H1 (cell line): ENCODE data around the gene TGFBR1. TPM values are rescaled to one million over a fixed set of nuclear protein-coding genes. Genes with fewer than 3 reads are reported as not detected.
A peak's percentile ranks its signal among the peaks of the same experiment; 100 is the strongest.

Experiments used
- CTCF ChIA-PET: fragments of 300-600 bp; sonication (Branson Sonifier 250); formaldehyde crosslinking; loops from one replicate; lab custom pipeline; 2021; ENCODE audit not compliant: partially characterized antibody; lab: Charles Lee
- POLR2A ChIA-PET: fragments of 300-600 bp; sonication (Branson Sonifier 250); formaldehyde crosslinking; loops from one replicate; lab custom pipeline; 2021; ENCODE audit warnings: inconsistent platforms; ENCODE audit not compliant: partially characterized antibody; lab: Charles Lee
- DNase-seq, 2 experiments: peaks; one replicate each; pipeline versions ENCODE4 v3.0.0 to v3.0.0-alpha.2; 2010 to 2022; ENCODE audit warnings: low spot score in 2 of 2, low read depth in 1 of 2, mixed read lengths in 1 of 2
- FAIRE-seq: peaks from 2 replicates; lab custom pipeline; 2011; peaks lifted over from hg19 to GRCh38; lab: Jason Lieb, UNC
- H2AFZ ChIP-seq: 2 replicates; pipeline ENCODE4 v1.8.1; 2012; ENCODE audit warnings: low read length, inconsistent platforms
- H2AK5ac ChIP-seq: 2 replicates; pipeline ENCODE4 v1.6.1; 2013; ENCODE audit warnings: low read depth, low read length
- H2BK120ac ChIP-seq: replicated peaks from 2 replicates; pipeline ENCODE3; 2013; ENCODE audit warnings: low read depth, low read length, inconsistent platforms
- H2BK12ac ChIP-seq: 2 replicates; pipeline ENCODE4 v1.6.1; 2013; ENCODE audit warnings: low read depth, low read length
- H2BK15ac ChIP-seq: 2 replicates; pipeline ENCODE4 v1.6.1; 2013; ENCODE audit warnings: low read length
- H2BK20ac ChIP-seq: 2 replicates; pipeline ENCODE4 v1.6.1; 2013; ENCODE audit warnings: low read length
- H2BK5ac ChIP-seq: 2 replicates; pipeline ENCODE4 v1.6.1; 2013; ENCODE audit warnings: low read depth, low read length
- H3K14ac ChIP-seq: 2 replicates; pipeline ENCODE4 v1.6.1; 2013; ENCODE audit warnings: inconsistent platforms; ENCODE audit not compliant: insufficient read length
- H3K18ac ChIP-seq: 2 replicates; pipeline ENCODE4 v1.6.1; 2013; ENCODE audit warnings: low read length; ENCODE audit errors: extremely low read depth
- H3K23ac ChIP-seq: 2 replicates; pipeline ENCODE4 v1.6.1; 2013; ENCODE audit warnings: inconsistent platforms; ENCODE audit not compliant: insufficient read length
- H3K23me2 ChIP-seq: 2 replicates; pipeline ENCODE4 v1.6.1; 2013; ENCODE audit warnings: low read depth, low read length
- H3K27ac ChIP-seq: 2 replicates; pipeline ENCODE4 v1.6.1; 2011; ENCODE audit warnings: low read depth, low read length, inconsistent platforms
- H3K27me3 ChIP-seq, 4 experiments: replicated peaks in 1 of 4; 1 replicate in 1 of 4; 2 replicates in 3 of 4; pipeline versions ENCODE4 v1.6.1 to v1.8.1; 2011 to 2013; ENCODE audit warnings: low read length in 3 of 4, mild to moderate bottlenecking in 3 of 4, inconsistent platforms in 2 of 4, mixed read lengths in 2 of 4, moderate library complexity in 1 of 4; ENCODE audit not compliant: control insufficient read depth in 3 of 4, insufficient read depth in 3 of 4; ENCODE audit errors: extremely low read depth in 1 of 4
- H3K36me3 ChIP-seq, 4 experiments: 2 replicates each; pipeline versions ENCODE4 v1.6.1 to v1.8.1; 2011 to 2013; ENCODE audit warnings: mild to moderate bottlenecking in 4 of 4, low read length in 3 of 4, moderate library complexity in 2 of 4, control low read depth in 1 of 4, inconsistent platforms in 1 of 4; ENCODE audit not compliant: insufficient read depth in 4 of 4, control insufficient read depth in 2 of 4
- H3K4ac ChIP-seq: replicated peaks from 2 replicates; pipeline ENCODE3; 2013; ENCODE audit warnings: low read length, low read depth, mixed read lengths, inconsistent platforms; ENCODE audit not compliant: insufficient read length
- H3K4me1 ChIP-seq, 4 experiments: replicated peaks in 1 of 4; 1 replicate in 1 of 4; 2 replicates in 3 of 4; pipeline versions ENCODE4 v1.6.1 to v1.8.1; 2011 to 2013; ENCODE audit warnings: low read length in 3 of 4, inconsistent platforms in 2 of 4, mixed read lengths in 1 of 4; ENCODE audit not compliant: insufficient read depth in 4 of 4, control insufficient read depth in 3 of 4
- H3K4me2 ChIP-seq, 2 experiments: 2 replicates each; pipeline versions ENCODE4 v1.6.1 to v1.8.1; 2011 to 2013; ENCODE audit warnings: low read depth in 2 of 2, low read length in 2 of 2, control low read depth in 1 of 2, inconsistent platforms in 1 of 2, mild to moderate bottlenecking in 1 of 2; ENCODE audit not compliant: insufficient read depth in 1 of 2
- H3K4me3 ChIP-seq, 4 experiments: fragments of 200-600, 300-600 bp in 1 of 4; sonication (generic), shearing (Covaris generic), sonication (Bioruptor Twin) in 1 of 4; 2 replicates each; pipeline versions ENCODE4 v1.5.1 to v1.8.1; 2011 to 2016; ENCODE audit warnings: low read length in 4 of 4, low read depth in 3 of 4, control low read depth in 2 of 4, inconsistent platforms in 2 of 4, mild to moderate bottlenecking in 2 of 4, mixed read lengths in 1 of 4, moderate library complexity in 1 of 4; ENCODE audit not compliant: insufficient read depth in 2 of 4; ENCODE audit errors: extremely low read depth in 1 of 4
- H3K56ac ChIP-seq: replicated peaks from 2 replicates; pipeline ENCODE3; 2013; ENCODE audit warnings: low read depth, mild to moderate bottlenecking, mixed read lengths, low read length, inconsistent platforms; ENCODE audit not compliant: insufficient read length
- H3K79me1 ChIP-seq: 2 replicates; pipeline ENCODE4 v1.6.1; 2013; ENCODE audit warnings: low read depth, low read length, control low read depth
- H3K79me2 ChIP-seq, 2 experiments: 2 replicates each; pipeline versions ENCODE4 v1.6.1 to v1.8.1; 2012 to 2013; ENCODE audit warnings: low read length in 2 of 2, mild to moderate bottlenecking in 2 of 2, inconsistent platforms in 1 of 2; ENCODE audit not compliant: insufficient read depth in 2 of 2, control insufficient read depth in 1 of 2
- H3K9ac ChIP-seq, 4 experiments: replicated peaks in 1 of 4; 1 replicate in 1 of 4; 2 replicates in 3 of 4; pipeline versions ENCODE4 v1.6.1 to v1.8.1; 2011 to 2013; ENCODE audit warnings: low read depth in 3 of 4, low read length in 3 of 4, control low read depth in 2 of 4, mild to moderate bottlenecking in 2 of 4, moderate library complexity in 2 of 4, inconsistent platforms in 1 of 4; ENCODE audit errors: extremely low read depth in 1 of 4
- H3K9me3 ChIP-seq, 2 experiments: 2 replicates each; pipeline versions ENCODE4 v1.6.1 to v1.8.1; 2012 to 2013; ENCODE audit warnings: mild to moderate bottlenecking in 2 of 2, moderate library complexity in 2 of 2, control low read depth in 1 of 2, inconsistent platforms in 1 of 2, low read depth in 1 of 2, low read length in 1 of 2, mixed read lengths in 1 of 2; ENCODE audit not compliant: insufficient read depth in 2 of 2
- H4K20me1 ChIP-seq, 2 experiments: replicated peaks in 1 of 2; 2 replicates each; pipeline versions ENCODE3 to v1.8.1; 2011 to 2013; ENCODE audit warnings: inconsistent platforms in 2 of 2, low read length in 2 of 2, mild to moderate bottlenecking in 1 of 2; ENCODE audit not compliant: insufficient read depth in 2 of 2, control insufficient read depth in 1 of 2
- H4K5ac ChIP-seq: 2 replicates; pipeline ENCODE4 v1.6.1; 2013; ENCODE audit warnings: low read length, low read depth, mixed read lengths, inconsistent platforms; ENCODE audit not compliant: insufficient read length
- H4K8ac ChIP-seq: 2 replicates; pipeline ENCODE4 v1.8.0; 2013; ENCODE audit warnings: mild to moderate bottlenecking, moderate library complexity, low read length, inconsistent platforms; ENCODE audit not compliant: insufficient read depth; ENCODE audit errors: extremely low read depth
- H4K91ac ChIP-seq: replicated peaks from 2 replicates; pipeline ENCODE3; 2013; ENCODE audit warnings: low read length, mixed read lengths, inconsistent platforms; ENCODE audit not compliant: insufficient read length
- FOSL1 ChIP-seq: IDR thresholded peaks from 2 replicates; pipeline ENCODE4 v1.6.1; 2011; ENCODE audit warnings: mild to moderate bottlenecking, low read depth, low read length, moderate library complexity; ENCODE audit not compliant: insufficient read depth
- KDM1A ChIP-seq: fragments of 200-600, 300-600 bp; sonication (generic); IDR thresholded peaks from 2 replicates; pipeline ENCODE4 v1.7.1; 2016; ENCODE audit warnings: mild to moderate bottlenecking, low read length, borderline replicate concordance
- WGBS, 2 experiments: shearing (Covaris generic) in 1 of 2; methylation state at CpG; one replicate each; pipeline versions ENCODE4 v1.1.6 to v1.1.7; 2013 to 2015; ENCODE audit warnings: low lambda C conversion rate in 2 of 2, mixed read lengths in 2 of 2, inconsistent platforms in 1 of 2, low coverage in 1 of 2, missing lambda C conversion rate in 1 of 2; ENCODE audit not compliant: insufficient replicate concordance in 2 of 2, insufficient coverage in 1 of 2, insufficient read length in 1 of 2; ENCODE audit errors: extremely low coverage in 1 of 2, missing lambda C conversion rate in 1 of 2; 5-methylcytosine and 5-hydroxymethylcytosine counted together
- polyA plus RNA-seq, 7 experiments: library from polyadenylated mRNA; depleted of rRNA in 3 of 7; stranded (reverse) in 5 of 7; unstranded in 2 of 7; fragments of >200 nt in 5 of 7; fragments of 200-250 nt in 2 of 7; gene quantifications; 1 replicate in 5 of 7; 2 replicates in 1 of 7; 4 replicates in 1 of 7; pipeline versions ENCODE4 v1.2.1 to v1.2.3, GENCODE V29; 2011 to 2013; ENCODE audit warnings: missing spikeins in 2 of 7, mixed read lengths in 2 of 7
- total RNA-seq: library from RNA; stranded (reverse); fragmentation: NEBNext Ultra II Directional; extraction: Animal tissue kit (Norgen Biotek cat#: 25700); gene quantifications from 2 replicates; pipeline ENCODE4 v1.2.1, GENCODE V29; 2021

TGFBR1 gene
- total and polyA plus RNA-seq, 2 of the 8 experiments (the other 6 are each of a cell fraction or from before 2014, with no cell fraction given) = 16.8 to 52.4 TPM

GRCh38 chr9:99178912-99179872 is 74.3 kb downstream of the TGFBR1 start:
- no peaks in the 10 kb centered on the region for H3K79me1 ChIP-seq
- H2BK20ac ChIP-seq = no peak overlapping the region
- no peak overlapping the region for H3K4me3 ChIP-seq
- H2BK5ac ChIP-seq = no peak overlapping the region
- DNase-seq (no peak), FAIRE-seq (no peak)
- no peaks in the 10 kb centered on the region for H3K36me3 ChIP-seq
- H3K4ac ChIP-seq = no peak overlapping the region
- no peak overlapping the region for H3K14ac ChIP-seq
- no peaks in the 10 kb centered on the region for H3K27me3 ChIP-seq
- POLR2A ChIA-PET = interaction anchor here (0.6 kb wide), 1 partner anchor 44 kb away, joined by 3 read pairs; no protein-coding TSS in a partner anchor
- H2BK15ac ChIP-seq = no peak overlapping the region
- 89% methylated on average over 17 of the region's 17 CpGs; no CpG with 5 or more reads in 1 of the 2 experiments for WGBS, 2 experiments
- TF ChIP-seq FOSL1 (no peak), KDM1A (0 out of 2 replicates have a peak, but pooled peaks have one; percentile 21)
- no peak overlapping the region for H3K9ac ChIP-seq
- 0 out of 2 replicates have a peak overlapping the region, but pooled peaks have one; percentile 9 for H2AFZ ChIP-seq
- H3K4me1 ChIP-seq = 0 out of 7 replicates have a peak, but pooled peaks cover 0 to 2% (median 0%) of the 10 kb centered on the region in 4 experiments
- no peak overlapping the region for H4K91ac ChIP-seq
- no peaks in the 10 kb centered on the region for H4K20me1 ChIP-seq
- no peak overlapping the region for H2AK5ac ChIP-seq
- no peaks in the 10 kb centered on the region for H3K79me2 ChIP-seq
- no peak overlapping the region for H4K8ac ChIP-seq
- H3K4me2 ChIP-seq = no peak overlapping the region
- H3K56ac ChIP-seq = no peak overlapping the region
- H3K18ac ChIP-seq = no peak overlapping the region
- H4K5ac ChIP-seq = no peak overlapping the region
- no peak overlapping the region for H3K27ac ChIP-seq
- H3K23ac ChIP-seq = no peak overlapping the region
- no peaks in the 10 kb centered on the region for H3K23me2 ChIP-seq
- no peaks in the 10 kb centered on the region for H3K9me3 ChIP-seq
- CTCF ChIA-PET = interaction anchor here (0.7 to 2.6 kb wide), 6 partner anchors 9 to 1087 kb away, joined by 3 to 11 read pairs (median 3); no protein-coding TSS in a partner anchor
- 0 out of 2 replicates have a peak overlapping the region, but pooled peaks have one; percentile 50 for H2BK12ac ChIP-seq
- H2BK120ac ChIP-seq = no peak overlapping the region
